PC-3 (cell line): ENCODE measurements around the gene TMEM184A.

Experiments
- CTCF ChIP-seq: fragments of 300-600 bp; sonication (generic); conservative IDR thresholded peaks from 2 replicates; pipeline ENCODE4 v1.5.1; 2017; ENCODE audit warnings: antibody characterized with exemption, low read depth, mild to moderate bottlenecking, low read length
- EZH2 ChIP-seq: fragments of 300-600 bp; sonication (generic); IDR thresholded peaks from one replicate; pipeline ENCODE4 v1.6.1; 2017; ENCODE audit warnings: antibody characterized with exemption, mild to moderate bottlenecking, low read length; ENCODE audit not compliant: unreplicated experiment

- no peak for TF ChIP-seq CTCF
- TF ChIP-seq EZH2 = no peak
These were observed 53.2 kb downstream of the TMEM184A start for GRCh38 chr7:1502845-1503244.
